Endothelial cell of umbilical vein (primary cell): ENCODE results near the gene GLI2. TPM values are rescaled to one million over a fixed set of nuclear protein-coding genes. Genes with fewer than 3 reads are reported as not detected.

Experiments used
- BruUV-seq: library from RNA; stranded (reverse); fragments of 400-500 nt; replicated peaks from 2 replicates; lab custom pipeline; 2021; lab: Mats Ljungman, UMichigan
- CTCF ChIA-PET: fragments of 300-600, 350-600 bp; sonication (Branson Sonifier 250); formaldehyde crosslinking; loops from one replicate; lab custom pipeline; 2021; ENCODE audit warnings: antibody characterized with exemption, inconsistent platforms; lab: Charles Lee
- POLR2A ChIA-PET: fragments of 300-600, 350-600 bp; sonication (Branson Sonifier 250); formaldehyde crosslinking; loops from one replicate; lab custom pipeline; 2021; ENCODE audit warnings: antibody characterized with exemption, inconsistent platforms; lab: Charles Lee
- DNase-seq: peaks from one replicate; pipeline ENCODE4 v3.0.0-alpha.2; 2011; ENCODE audit warnings: low read depth, low spot score
- FAIRE-seq: peaks from 2 replicates; lab custom pipeline; 2011; peaks lifted over from hg19 to GRCh38; lab: Jason Lieb, UNC
- H2AFZ ChIP-seq: 2 replicates; pipeline ENCODE4 v1.6.0; 2012; ENCODE audit warnings: low read depth, low read length, control low read depth, inconsistent platforms
- H3K27ac ChIP-seq: 2 replicates; pipeline ENCODE4 v1.5.1; 2011; ENCODE audit warnings: low read depth, mild to moderate bottlenecking, control low read depth, low read length, moderate library complexity; ENCODE audit not compliant: insufficient read depth
- H3K27me3 ChIP-seq, 2 experiments: 2 replicates each; pipeline versions ENCODE4 v1.6.0 to v1.6.1; 2011; ENCODE audit warnings: low read length in 2 of 2, mixed read lengths in 1 of 2; ENCODE audit not compliant: control insufficient read depth in 2 of 2, insufficient read depth in 2 of 2
- H3K36me3 ChIP-seq, 2 experiments: 2 replicates in 1 of 2; 3 replicates in 1 of 2; pipeline ENCODE4 v1.5.1; 2011; ENCODE audit warnings: low read length in 2 of 2, mild to moderate bottlenecking in 1 of 2, moderate library complexity in 1 of 2; ENCODE audit not compliant: control insufficient read depth in 2 of 2, insufficient read depth in 2 of 2; ENCODE audit errors: extremely low read depth in 1 of 2
- H3K4me1 ChIP-seq: 3 replicates; pipeline ENCODE4 v1.5.1; 2011; ENCODE audit warnings: mild to moderate bottlenecking, low read length; ENCODE audit not compliant: control insufficient read depth, insufficient read depth; ENCODE audit errors: extremely low read depth
- H3K4me2 ChIP-seq: 2 replicates; pipeline ENCODE4 v1.6.1; 2011; ENCODE audit warnings: low read length, control low read depth, mixed read lengths; ENCODE audit not compliant: insufficient read depth
- H3K4me3 ChIP-seq, 3 experiments: fragments of 200-600 bp in 1 of 3; sonication (generic), shearing (Covaris generic) in 1 of 3; replicated peaks in 1 of 3; 2 replicates each; pipeline ENCODE4 v1.5.1; 2011 to 2016; ENCODE audit warnings: control low read depth in 3 of 3, low read length in 3 of 3, mild to moderate bottlenecking in 2 of 3, inconsistent platforms in 1 of 3, low read depth in 1 of 3, moderate library complexity in 1 of 3; ENCODE audit not compliant: insufficient read depth in 1 of 3
- H3K79me2 ChIP-seq: 2 replicates; pipeline ENCODE4 v1.6.0; 2012; ENCODE audit warnings: low read length, inconsistent platforms; ENCODE audit not compliant: control insufficient read depth, insufficient read depth
- H3K9ac ChIP-seq: replicated peaks from 2 replicates; pipeline ENCODE3; 2011; ENCODE audit warnings: low read length, control low read depth; ENCODE audit not compliant: insufficient read depth; ENCODE audit errors: extremely low read depth
- H3K9me1 ChIP-seq: replicated peaks from 3 replicates; pipeline ENCODE4 v1.6.0; 2011; ENCODE audit warnings: mild to moderate bottlenecking, low read length; ENCODE audit not compliant: control insufficient read depth, insufficient read depth; ENCODE audit errors: extremely low read depth
- H3K9me3 ChIP-seq: replicated peaks from 2 replicates; pipeline ENCODE4 v1.5.1; 2012; ENCODE audit warnings: low read length, inconsistent platforms; ENCODE audit not compliant: control insufficient read depth, insufficient read depth
- H4K20me1 ChIP-seq: replicated peaks from 2 replicates; pipeline ENCODE3; 2011; ENCODE audit warnings: mild to moderate bottlenecking, low read length; ENCODE audit not compliant: control insufficient read depth, insufficient read depth; ENCODE audit errors: extremely low read depth
- EZH2 ChIP-seq: IDR thresholded peaks from 2 replicates; pipeline ENCODE4 v1.6.1; 2012; ENCODE audit warnings: borderline replicate concordance, low read depth, mild to moderate bottlenecking, moderate library complexity, low read length, inconsistent platforms; ENCODE audit not compliant: severe bottlenecking
- FOS ChIP-seq: IDR thresholded peaks from 2 replicates; pipeline ENCODE4 v1.6.1; 2011; ENCODE audit warnings: mild to moderate bottlenecking, low read length, moderate library complexity, borderline replicate concordance; ENCODE audit not compliant: insufficient read depth
- GATA2 ChIP-seq: IDR thresholded peaks from 2 replicates; pipeline ENCODE4 v1.7.0; 2011; ENCODE audit warnings: low read depth, mild to moderate bottlenecking, moderate library complexity, mixed read lengths, low read length; ENCODE audit not compliant: insufficient read length, insufficient read depth
- JUN ChIP-seq: IDR thresholded peaks from 2 replicates; pipeline ENCODE4 v1.6.1; 2011; ENCODE audit warnings: borderline replicate concordance, low read depth; ENCODE audit not compliant: insufficient read length, insufficient read depth
- MAX ChIP-seq: IDR thresholded peaks from 2 replicates; pipeline ENCODE4 v1.6.1; 2011; ENCODE audit not compliant: insufficient read depth, insufficient read length
- MYC ChIP-seq: IDR thresholded peaks from one replicate; pipeline ENCODE4 v1.6.1; 2011; ENCODE audit warnings: mild to moderate bottlenecking, low read depth, low read length
- POLR2A ChIP-seq: IDR thresholded peaks from 2 replicates; pipeline ENCODE4 v1.6.1; 2012; ENCODE audit warnings: low read depth, mild to moderate bottlenecking, control low read depth, low read length
- POLR2AphosphoS5 ChIP-seq: IDR thresholded peaks from 2 replicates; pipeline ENCODE4 v1.6.1; 2012; ENCODE audit warnings: low read depth, mild to moderate bottlenecking, control low read depth, low read length, moderate library complexity; ENCODE audit not compliant: insufficient read depth
- dilution Hi-C: fragments of 300-500 bp; cut with MboI; formaldehyde crosslinking; loops from one replicate; pipeline ENCODE4 v1.15.0; 2019; ENCODE audit warnings: low sequenced_read_pairs; ENCODE audit not compliant: extremely low pct_ligation_motif_present
- intact Hi-C: fragments of 100-400 bp; cut with micrococcal nuclease; formaldehyde crosslinking; loops from one replicate; pipeline ENCODE4 v1.10.0; 2022
- polyA plus RNA-seq, 4 experiments: library from polyadenylated mRNA; depleted of rRNA in 3 of 4; stranded (reverse) in 3 of 4; unstranded in 1 of 4; fragments of >200 nt; gene quantifications; 2 replicates each; pipeline versions ENCODE4 v1.2.1 to v1.2.3, GENCODE V29; 2011 to 2012; ENCODE audit warnings: missing spikeins in 1 of 4
- total RNA-seq: library from RNA; stranded (reverse); gene quantifications from 2 replicates; pipeline ENCODE4 v1.2.3, GENCODE V29; 2021
- TF ChIP-seq, protein P1 (sequence below), 2 donors: IDR thresholded peaks; 1 replicate in 1 of 2; 2 replicates in 1 of 2; pipeline ENCODE4 v1.5.1; 2011; ENCODE audit warnings: low read length in 2 of 2, mild to moderate bottlenecking in 2 of 2, moderate library complexity in 2 of 2, control low read depth in 1 of 2, inconsistent platforms in 1 of 2, low read depth in 1 of 2; ENCODE audit not compliant: insufficient read depth in 1 of 2; ENCODE audit errors: extremely low read depth in 1 of 2

Gene GLI2
- total and polyA plus RNA-seq, 2 donors (not counting 3 experiments of a cell fraction or from before 2014, with no cell fraction given) = 0.13 TPM; not detected in 1

GRCh38 chr2:120761164-120761861, 25.6 kb downstream of the GLI2 start:
- Histone ChIP-seq H3K79me2 (no peaks in the 10 kb centered on the region), H3K36me3 (no peaks in the 10 kb centered on the region), H3K9me1 (no peaks in the 10 kb centered on the region), H3K4me3 (no peak overlapping the region), H3K27me3 (no peaks in the 10 kb centered on the region), H3K9me3 (no peaks in the 10 kb centered on the region), H3K4me1 (peaks cover 12% of the 10 kb centered on the region), H4K20me1 (no peaks in the 10 kb centered on the region), H3K4me2 (no peak overlapping the region), H3K27ac (no peak overlapping the region), H2AFZ (no peak overlapping the region), H3K9ac (no peak overlapping the region)
- DNase-seq (no peak), FAIRE-seq (no peak)
- CTCF ChIA-PET = interaction anchor here (1.0 kb wide), 1 partner anchor 26 kb away, joined by 4 read pairs; the partner anchor contains the start of gene GLI2
- POLR2A ChIA-PET = no interaction called here
- intact Hi-C loops (no loop called here), dilution Hi-C loops (no loop called here)
- no peak for TF ChIP-seq POLR2AphosphoS5
- no peak for TF ChIP-seq GATA2
- no peak for TF ChIP-seq MAX
- TF ChIP-seq JUN = no peak
- no peak for TF ChIP-seq MYC
- TF ChIP-seq, protein P1, sequence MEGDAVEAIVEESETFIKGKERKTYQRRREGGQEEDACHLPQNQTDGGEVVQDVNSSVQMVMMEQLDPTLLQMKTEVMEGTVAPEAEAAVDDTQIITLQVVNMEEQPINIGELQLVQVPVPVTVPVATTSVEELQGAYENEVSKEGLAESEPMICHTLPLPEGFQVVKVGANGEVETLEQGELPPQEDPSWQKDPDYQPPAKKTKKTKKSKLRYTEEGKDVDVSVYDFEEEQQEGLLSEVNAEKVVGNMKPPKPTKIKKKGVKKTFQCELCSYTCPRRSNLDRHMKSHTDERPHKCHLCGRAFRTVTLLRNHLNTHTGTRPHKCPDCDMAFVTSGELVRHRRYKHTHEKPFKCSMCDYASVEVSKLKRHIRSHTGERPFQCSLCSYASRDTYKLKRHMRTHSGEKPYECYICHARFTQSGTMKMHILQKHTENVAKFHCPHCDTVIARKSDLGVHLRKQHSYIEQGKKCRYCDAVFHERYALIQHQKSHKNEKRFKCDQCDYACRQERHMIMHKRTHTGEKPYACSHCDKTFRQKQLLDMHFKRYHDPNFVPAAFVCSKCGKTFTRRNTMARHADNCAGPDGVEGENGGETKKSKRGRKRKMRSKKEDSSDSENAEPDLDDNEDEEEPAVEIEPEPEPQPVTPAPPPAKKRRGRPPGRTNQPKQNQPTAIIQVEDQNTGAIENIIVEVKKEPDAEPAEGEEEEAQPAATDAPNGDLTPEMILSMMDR (IDR thresholded peaks at IDR 0.05; ENCODE audit: extremely low read depth in 1 of 2, insufficient read depth in 1 of 2, low read depth in 1 of 2, low read length in 2 of 2) = no peak
- no peak for TF ChIP-seq EZH2
- no peak for TF ChIP-seq FOS
- TF ChIP-seq POLR2A = no peak
- no TSS peak for BruUV-seq
